ENCODE measurements around the gene GMPS. TPM values are rescaled to one million over a fixed set of nuclear protein-coding genes. Genes with fewer than 3 reads are reported as not detected.

The GMPS gene
- total and polyA plus RNA-seq, 2 of the 8 experiments (the other 6 are each of a cell fraction or from before 2014, with no cell fraction given), result 57.7 to 175 TPM

DNA sequence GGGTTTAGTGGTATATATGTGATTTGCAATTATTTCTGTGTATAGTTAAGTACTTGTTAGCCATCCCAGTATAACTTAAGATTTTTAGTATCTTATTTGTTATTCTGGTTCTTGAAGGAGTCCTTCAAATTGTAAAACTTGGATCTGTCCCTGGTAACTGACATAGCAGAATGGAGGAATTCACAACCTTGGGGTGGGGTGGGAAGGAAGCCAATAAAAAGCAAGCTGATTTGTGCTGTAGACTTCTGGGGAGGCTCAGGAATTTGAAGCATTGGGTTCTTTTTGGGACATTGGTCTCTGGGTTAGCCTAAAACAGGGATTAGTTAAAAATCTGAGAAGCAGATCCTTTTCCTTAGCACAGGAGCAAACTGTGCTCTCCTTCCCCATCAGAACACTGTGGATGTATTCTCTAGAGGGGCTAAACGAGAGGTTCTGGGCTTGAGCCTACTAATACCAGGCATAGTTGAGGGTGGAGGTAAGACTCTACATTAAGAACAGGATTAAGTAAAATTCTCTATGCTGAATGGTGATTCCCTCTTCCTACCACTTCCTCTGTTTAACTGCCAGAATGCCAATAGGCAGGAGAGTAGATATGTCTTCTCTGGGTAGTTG, 42.2 kb downstream of the GMPS start:
- no peak for FAIRE-seq
- POLR2A ChIA-PET (ENCODE audit: partially characterized antibody), result interaction anchor here (0.6 to 2.1 kb wide), 3 partner anchors 19 to 42 kb away, joined by 3 to 5 read pairs (median 4); partner anchors contain the start of gene GMPS
- H3K23ac ChIP-seq (ENCODE audit: insufficient read length), result no peak overlapping the region
- no peak overlapping the region for H4K91ac ChIP-seq (replicated peaks; ENCODE audit: insufficient read length, low read length)
- H3K4me2 ChIP-seq (ENCODE audit: insufficient read depth in 1 of 2, low read depth in 2 of 2, low read length in 2 of 2), result no peak overlapping the region
- no peak overlapping the region for H2BK15ac ChIP-seq (ENCODE audit: low read length)
- no peak overlapping the region for H3K9ac ChIP-seq (replicated peaks in 1 of 4; ENCODE audit: extremely low read depth in 1 of 4, low read depth in 3 of 4, low read length in 3 of 4)
- 86% methylated on average over 1 of the region's 1 CpG; no CpG with 5 or more reads in 1 of the 2 experiments for WGBS, 2 experiments (ENCODE audit: extremely low coverage in 1 of 2, insufficient coverage in 1 of 2, insufficient read length in 1 of 2, insufficient replicate concordance in 2 of 2, low coverage in 1 of 2, low lambda C conversion rate in 2 of 2, missing lambda C conversion rate in 1 of 2)
- no peak overlapping the region for H2BK20ac ChIP-seq (ENCODE audit: low read length)
- no peaks in the 10 kb centered on the region for H3K23me2 ChIP-seq (ENCODE audit: low read depth, low read length)
- DNase-seq (ENCODE audit: low read depth in 1 of 2, low spot score in 2 of 2), result no peak
- no peak overlapping the region for H3K56ac ChIP-seq (replicated peaks; ENCODE audit: insufficient read length, low read depth, low read length)
- H4K20me1 ChIP-seq (replicated peaks in 1 of 2; ENCODE audit: control insufficient read depth in 1 of 2, insufficient read depth in 2 of 2, low read length in 2 of 2), result peaks cover 0 to 3% of the 10 kb centered on the region in 2 experiments
- no peak overlapping the region for H2BK5ac ChIP-seq (ENCODE audit: low read depth, low read length)
- H2AK5ac ChIP-seq (ENCODE audit: low read depth, low read length), result no peak overlapping the region
- H3K14ac ChIP-seq (ENCODE audit: insufficient read length), result no peak overlapping the region
- H3K4me3 ChIP-seq (ENCODE audit: extremely low read depth in 1 of 4, insufficient read depth in 2 of 4, low read depth in 3 of 4, low read length in 4 of 4), result no peak overlapping the region
- H2BK12ac ChIP-seq (ENCODE audit: low read depth, low read length), result no peak overlapping the region
- no peak overlapping the region for H3K4ac ChIP-seq (replicated peaks; ENCODE audit: insufficient read length, low read depth, low read length)
- no peak overlapping the region for H3K27ac ChIP-seq (ENCODE audit: low read depth, low read length)
- no peaks in the 10 kb centered on the region; a peak in 1 of 4 replicates for H3K9me3 ChIP-seq (ENCODE audit: insufficient read depth in 2 of 2, low read depth in 1 of 2, low read length in 1 of 2)
- H3K4me1 ChIP-seq (replicated peaks in 1 of 4; ENCODE audit: control insufficient read depth in 3 of 4, insufficient read depth in 4 of 4, low read length in 3 of 4), result no peaks in the 10 kb centered on the region
- H3K79me1 ChIP-seq (ENCODE audit: low read depth, low read length), result no peaks in the 10 kb centered on the region
- no peaks in the 10 kb centered on the region for H3K79me2 ChIP-seq (ENCODE audit: control insufficient read depth in 1 of 2, insufficient read depth in 2 of 2, low read length in 2 of 2)
- no peak overlapping the region for H2BK120ac ChIP-seq (replicated peaks; ENCODE audit: low read depth, low read length)
- H3K27me3 ChIP-seq (replicated peaks in 1 of 4; ENCODE audit: control insufficient read depth in 3 of 4, extremely low read depth in 1 of 4, insufficient read depth in 3 of 4, low read length in 3 of 4), result peaks cover 0 to 1% (median 0%) of the 10 kb centered on the region in 4 experiments; a peak in 1 of 7 replicates
- H4K8ac ChIP-seq (ENCODE audit: extremely low read depth, insufficient read depth, low read length), result no peak overlapping the region
- no peak overlapping the region for H4K5ac ChIP-seq (ENCODE audit: insufficient read length, low read depth, low read length)
- CTCF ChIA-PET (ENCODE audit: partially characterized antibody), result interaction anchor here (0.6 to 2.2 kb wide), 7 partner anchors 18 to 685 kb away, joined by 3 to 8 read pairs (median 4); partner anchors contain the start of gene C3orf33
- H3K36me3 ChIP-seq (ENCODE audit: control insufficient read depth in 2 of 4, insufficient read depth in 4 of 4, low read length in 3 of 4), result peaks cover 14 to 61% (median 38%) of the 10 kb centered on the region in 4 experiments
- no peak overlapping the region for H2AFZ ChIP-seq (ENCODE audit: low read length)
- H3K18ac ChIP-seq (ENCODE audit: extremely low read depth, low read length), result no peak overlapping the region
- no peak for TF ChIP-seq SP2 (IDR thresholded peaks at IDR 0.05; ENCODE audit: low read length)
- TF ChIP-seq CBX5 (IDR thresholded peaks at IDR 0.05; ENCODE audit: low read depth, low read length), result no peak
- TF ChIP-seq GTF2F1 (IDR thresholded peaks at IDR 0.05; ENCODE audit: borderline replicate concordance, low read depth, low read length), result no peak
- no peak for TF ChIP-seq RNF2 (IDR thresholded peaks at IDR 0.05; ENCODE audit: borderline replicate concordance, low read depth, low read length, missing control alignments, poor library complexity, severe bottlenecking)
- TF ChIP-seq JUN (IDR thresholded peaks at IDR 0.05; ENCODE audit: low read depth, low read length), result no peak
- TF ChIP-seq SUZ12 (IDR thresholded peaks at IDR 0.05; ENCODE audit: low read length), result no peak
- TF ChIP-seq POLR2A (IDR thresholded peaks at IDR 0.05; ENCODE audit: control extremely low read depth in 1 of 2, low read depth in 2 of 2, low read length in 2 of 2), result no peak
- TF ChIP-seq, protein P1, sequence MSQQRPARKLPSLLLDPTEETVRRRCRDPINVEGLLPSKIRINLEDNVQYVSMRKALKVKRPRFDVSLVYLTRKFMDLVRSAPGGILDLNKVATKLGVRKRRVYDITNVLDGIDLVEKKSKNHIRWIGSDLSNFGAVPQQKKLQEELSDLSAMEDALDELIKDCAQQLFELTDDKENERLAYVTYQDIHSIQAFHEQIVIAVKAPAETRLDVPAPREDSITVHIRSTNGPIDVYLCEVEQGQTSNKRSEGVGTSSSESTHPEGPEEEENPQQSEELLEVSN (IDR thresholded peaks at IDR 0.05), result no peak
- no peak for TF ChIP-seq KDM1A (IDR thresholded peaks at IDR 0.05; ENCODE audit: borderline replicate concordance, low read length)
- no peak for TF ChIP-seq SIX5 (IDR thresholded peaks at IDR 0.05; ENCODE audit: low read depth, low read length)
- TF ChIP-seq NANOG (IDR thresholded peaks at IDR 0.05; ENCODE audit: insufficient read depth, low read depth, low read length, poor library complexity, severe bottlenecking), result no peak

Measured in H1 (cell line).